ENCODE measurements around the gene ZNF750.

DNA sequence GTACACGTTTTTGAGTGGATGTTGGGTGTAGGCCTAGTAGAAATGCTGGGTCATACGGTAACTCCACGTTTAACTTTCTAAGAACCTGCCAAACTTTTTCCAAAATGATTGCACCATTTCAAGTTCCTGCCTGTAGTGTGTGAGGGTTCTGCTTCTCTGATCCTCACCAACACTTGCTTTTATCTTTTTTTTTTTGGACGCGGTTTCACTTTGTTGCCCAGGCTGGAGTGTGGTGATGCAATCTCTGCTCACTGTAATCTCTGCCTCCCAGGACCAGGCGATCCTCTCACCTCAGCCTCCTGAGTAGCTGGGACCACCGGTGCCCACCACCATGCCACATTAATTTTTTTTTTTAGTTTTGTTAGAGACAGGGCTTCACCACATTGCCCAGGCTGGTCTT is 23.5 kb downstream of the ZNF750 start:
- TF ChIP-seq, protein P1, sequence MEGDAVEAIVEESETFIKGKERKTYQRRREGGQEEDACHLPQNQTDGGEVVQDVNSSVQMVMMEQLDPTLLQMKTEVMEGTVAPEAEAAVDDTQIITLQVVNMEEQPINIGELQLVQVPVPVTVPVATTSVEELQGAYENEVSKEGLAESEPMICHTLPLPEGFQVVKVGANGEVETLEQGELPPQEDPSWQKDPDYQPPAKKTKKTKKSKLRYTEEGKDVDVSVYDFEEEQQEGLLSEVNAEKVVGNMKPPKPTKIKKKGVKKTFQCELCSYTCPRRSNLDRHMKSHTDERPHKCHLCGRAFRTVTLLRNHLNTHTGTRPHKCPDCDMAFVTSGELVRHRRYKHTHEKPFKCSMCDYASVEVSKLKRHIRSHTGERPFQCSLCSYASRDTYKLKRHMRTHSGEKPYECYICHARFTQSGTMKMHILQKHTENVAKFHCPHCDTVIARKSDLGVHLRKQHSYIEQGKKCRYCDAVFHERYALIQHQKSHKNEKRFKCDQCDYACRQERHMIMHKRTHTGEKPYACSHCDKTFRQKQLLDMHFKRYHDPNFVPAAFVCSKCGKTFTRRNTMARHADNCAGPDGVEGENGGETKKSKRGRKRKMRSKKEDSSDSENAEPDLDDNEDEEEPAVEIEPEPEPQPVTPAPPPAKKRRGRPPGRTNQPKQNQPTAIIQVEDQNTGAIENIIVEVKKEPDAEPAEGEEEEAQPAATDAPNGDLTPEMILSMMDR (IDR thresholded peaks at IDR 0.05) = no peak
- no peak for TF ChIP-seq POLR2A (IDR thresholded peaks at IDR 0.05)
